ENCODE data around the gene CCDC68. TPM values are rescaled to one million over a fixed set of nuclear protein-coding genes. Genes with fewer than 3 reads are reported as not detected.

CCDC68 gene
- polyA plus RNA-seq, 5 donors: 62.2 to 136 (median 111) TPM

DNA sequence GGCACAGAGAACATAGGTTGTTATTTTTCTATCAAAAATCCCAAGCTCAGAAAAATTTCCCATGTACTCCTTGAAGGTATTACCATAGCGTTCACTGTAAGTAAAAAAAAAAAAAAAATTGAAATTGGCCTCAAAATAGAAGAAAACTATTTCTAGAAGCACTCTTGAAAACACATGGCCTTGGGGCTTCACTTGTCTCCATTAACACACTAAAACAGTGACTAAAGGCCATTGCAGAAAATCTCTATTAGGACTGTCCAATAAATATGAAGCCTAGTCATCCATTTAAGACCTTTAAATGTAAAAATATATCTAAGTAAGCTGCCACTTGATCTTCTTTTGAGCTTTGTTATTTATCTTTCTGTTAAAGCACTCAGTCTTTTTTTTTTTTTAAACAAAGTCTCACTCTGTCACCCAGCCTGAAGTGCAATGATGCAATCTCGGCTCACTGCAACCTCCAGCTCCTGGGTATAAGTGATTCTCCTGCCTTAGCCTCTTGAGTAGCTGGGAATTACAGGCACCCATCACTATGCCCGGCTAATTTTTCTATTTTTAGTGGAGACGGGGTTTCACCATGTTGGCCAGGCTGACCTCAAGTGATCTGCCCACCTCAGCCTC lies 35.8 kb downstream of the CCDC68 start:
- peak in 1 of 2 donors; percentile 31 for DNase-seq

DNA sequence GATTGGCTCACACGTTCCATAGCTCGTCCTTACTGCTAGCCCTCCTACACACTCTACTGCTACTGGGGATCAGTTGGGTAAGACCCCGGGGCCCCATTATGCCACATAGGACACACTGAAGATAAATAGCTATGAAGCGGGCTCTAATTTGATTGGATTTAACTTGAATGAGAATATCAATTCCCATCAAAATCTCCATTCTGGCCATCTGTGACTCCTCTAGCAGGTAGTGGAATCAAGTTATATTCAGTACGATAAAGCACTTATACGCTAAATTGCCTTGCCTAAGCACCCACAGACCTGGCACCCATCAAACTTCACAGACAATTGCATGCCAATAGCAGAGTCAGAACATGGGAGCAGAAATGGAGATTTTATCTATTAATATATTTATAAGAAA lies 39.8 kb downstream of the CCDC68 start:
- no peak for DNase-seq

DNA sequence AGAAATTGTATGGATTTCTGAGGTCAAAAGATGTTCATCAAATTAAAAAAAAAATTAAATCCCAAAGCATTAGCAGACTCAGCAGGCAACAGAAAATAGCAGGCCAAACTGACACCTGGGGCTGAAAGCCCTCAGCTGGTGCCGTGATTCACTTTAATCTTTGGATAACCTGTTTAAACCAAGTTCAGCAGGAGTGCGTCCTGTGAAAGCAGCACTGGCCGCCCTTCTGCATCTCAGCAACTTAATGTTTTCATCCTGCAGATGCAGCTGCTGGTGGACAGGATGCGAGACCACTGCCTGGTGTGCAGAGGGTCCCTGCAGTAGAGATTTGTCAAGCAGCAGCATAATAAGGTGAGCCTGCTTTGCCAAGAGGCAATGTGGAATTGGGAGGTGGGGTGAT lies 41.2 kb downstream of the CCDC68 start:
- no peak for DNase-seq

DNA sequence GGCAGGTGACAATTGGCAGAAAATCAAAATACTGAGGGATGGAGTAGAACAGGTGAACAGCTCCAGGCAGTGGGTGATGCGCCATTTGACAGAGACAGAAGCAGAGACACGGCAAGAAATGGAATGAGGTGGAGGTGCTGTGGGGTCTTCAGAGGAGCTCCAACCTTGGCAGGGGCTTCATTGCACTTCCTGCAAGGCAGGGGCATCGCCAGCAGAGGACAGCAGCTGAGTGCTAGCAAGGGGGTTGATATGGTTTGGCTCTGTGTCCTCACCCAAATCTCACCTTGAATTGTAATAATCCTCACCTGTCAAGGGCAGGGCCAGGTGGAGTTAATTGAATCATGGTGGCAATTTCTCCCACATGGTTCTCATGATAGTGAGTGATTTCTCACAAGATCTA lies 42.8 kb downstream of the CCDC68 start:
- no peak for DNase-seq

DNA sequence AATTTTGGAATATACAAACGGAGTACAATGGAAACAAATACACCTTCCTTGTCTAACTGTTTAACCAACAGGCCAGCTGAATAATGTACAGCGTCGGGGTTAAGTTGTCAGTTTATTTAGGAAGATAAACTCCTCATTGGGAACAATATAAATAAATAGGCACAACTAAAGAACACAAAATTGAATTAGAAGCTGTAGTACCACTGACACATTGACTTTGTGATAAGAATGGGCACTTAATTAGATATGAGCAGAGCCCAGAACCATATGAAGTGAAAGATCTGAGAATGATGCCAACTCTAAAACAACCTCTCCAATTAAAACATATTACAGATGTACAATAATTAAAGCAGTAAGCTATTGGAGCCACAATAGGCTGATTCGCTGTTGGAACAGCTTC lies 44.4 kb downstream of the CCDC68 start:
- no peak for DNase-seq

DNA sequence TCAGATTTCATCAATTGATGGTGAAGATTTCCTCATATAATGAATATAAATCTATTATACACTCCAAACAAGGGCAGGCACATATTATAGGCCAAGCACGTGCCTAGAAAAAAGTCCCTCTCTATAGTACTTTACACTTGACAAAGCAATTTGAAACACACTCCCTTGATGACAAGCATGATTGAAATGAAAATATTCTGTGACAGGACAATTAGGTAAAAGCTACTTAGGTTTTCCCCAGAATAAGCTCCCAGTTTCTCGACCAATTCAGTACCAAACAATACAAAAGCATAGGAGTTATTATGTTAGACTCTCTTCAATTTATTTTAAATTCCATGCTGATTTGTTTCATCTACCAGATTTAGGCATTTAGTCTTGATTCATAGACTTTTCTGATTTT lies 47.7 kb downstream of the CCDC68 start:
- DNase-seq: no peak

DNA sequence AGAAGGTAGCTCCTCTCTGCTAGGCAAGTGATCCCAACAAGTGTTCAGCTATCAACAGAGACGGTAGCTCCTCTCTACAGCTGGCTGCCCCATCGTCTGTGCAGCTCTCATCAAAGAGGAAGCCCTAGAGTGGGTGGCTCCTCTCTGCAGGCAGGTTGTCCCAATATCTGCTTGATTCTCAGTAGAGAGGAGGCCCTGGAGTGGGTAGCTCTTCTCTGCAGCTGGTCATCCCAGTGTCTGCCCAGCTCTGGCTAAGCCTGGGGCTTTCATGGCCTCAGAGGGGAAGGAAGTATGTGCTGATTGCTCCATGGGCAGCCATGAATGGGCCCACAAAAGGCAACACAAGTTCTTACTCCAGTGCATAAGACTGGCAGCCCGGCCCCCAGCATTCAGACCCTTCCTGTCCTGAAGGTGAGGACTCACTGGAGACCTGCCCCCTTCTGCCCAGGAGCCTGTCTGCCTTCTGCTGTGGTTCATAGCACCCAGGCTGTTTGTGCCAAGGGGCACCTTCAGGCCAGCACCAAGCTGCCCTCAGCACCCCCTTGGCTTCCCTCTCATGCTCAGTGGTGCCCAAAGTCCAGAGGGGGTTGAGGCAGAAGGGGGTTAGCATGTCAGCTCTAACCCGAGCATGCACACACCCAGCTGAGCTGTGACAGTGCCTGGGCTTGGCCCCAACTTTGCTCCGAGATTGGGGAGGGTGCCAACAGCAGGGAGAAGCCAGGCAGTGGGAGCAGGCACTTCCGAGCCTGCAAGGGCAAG lies 48.9 kb downstream of the CCDC68 start:
- DNase-seq: no peak

DNA sequence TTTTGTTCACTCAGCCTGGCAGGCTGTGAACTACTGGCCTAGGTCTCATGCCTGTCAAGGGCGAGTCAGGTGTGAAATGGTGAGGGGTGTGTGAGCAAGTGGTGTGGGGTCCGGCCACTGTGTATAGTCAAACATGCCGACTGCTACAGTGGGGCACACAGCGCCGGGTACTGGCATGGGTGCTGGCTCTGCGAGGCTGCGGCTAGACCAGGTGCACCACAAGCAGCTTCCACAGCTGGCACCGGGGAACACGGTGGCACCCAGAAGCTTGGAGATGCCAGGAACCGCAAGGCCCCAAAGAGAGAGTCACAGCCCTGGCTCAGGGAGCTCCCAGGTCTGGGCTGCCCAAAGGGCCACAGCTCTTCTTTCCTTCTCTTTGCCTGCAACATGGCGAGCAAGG lies 49.7 kb downstream of the CCDC68 start:
- no peak for DNase-seq

DNA sequence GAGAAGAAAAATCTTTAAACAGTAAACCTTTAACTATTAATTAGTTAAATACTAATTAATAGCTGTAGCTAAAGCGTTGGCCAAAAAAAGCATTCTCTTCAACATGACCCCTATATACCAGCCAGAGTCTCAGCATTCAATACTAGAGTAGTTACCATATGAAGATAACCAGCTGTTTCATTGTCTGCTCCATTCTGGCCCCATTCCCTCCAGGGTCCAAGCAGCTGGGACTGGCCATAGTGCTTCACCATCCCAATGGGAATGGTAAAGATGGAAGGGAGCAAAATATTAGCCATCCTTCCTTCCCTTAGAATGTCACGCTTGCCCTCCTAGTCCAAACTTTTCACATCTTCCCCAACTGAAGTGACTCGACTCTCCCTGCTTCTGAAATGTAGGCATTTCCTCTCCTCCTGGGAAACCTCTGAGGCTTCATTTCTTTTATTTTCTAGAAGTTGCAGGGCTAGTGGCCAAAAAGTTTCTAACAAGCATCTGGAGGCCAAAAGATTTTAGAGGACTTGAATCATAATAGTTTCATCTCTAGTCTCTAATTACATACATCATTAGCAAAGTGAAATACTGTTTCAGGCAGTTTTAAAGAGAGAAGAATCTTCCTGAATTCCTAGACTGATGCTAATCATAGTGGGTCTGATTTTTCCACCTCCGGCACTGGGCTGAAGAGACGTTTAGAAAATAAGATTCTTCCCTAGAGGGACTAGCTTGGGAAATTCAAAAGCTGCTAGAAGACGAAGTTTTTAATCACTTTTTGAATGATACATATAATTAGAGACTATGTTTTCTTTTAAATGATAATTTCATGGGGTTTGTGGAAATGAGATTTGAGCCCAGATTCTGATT lies 52.7 kb downstream of the CCDC68 start:
- peak in 1 of 2 donors; percentile 27 for DNase-seq

DNA sequence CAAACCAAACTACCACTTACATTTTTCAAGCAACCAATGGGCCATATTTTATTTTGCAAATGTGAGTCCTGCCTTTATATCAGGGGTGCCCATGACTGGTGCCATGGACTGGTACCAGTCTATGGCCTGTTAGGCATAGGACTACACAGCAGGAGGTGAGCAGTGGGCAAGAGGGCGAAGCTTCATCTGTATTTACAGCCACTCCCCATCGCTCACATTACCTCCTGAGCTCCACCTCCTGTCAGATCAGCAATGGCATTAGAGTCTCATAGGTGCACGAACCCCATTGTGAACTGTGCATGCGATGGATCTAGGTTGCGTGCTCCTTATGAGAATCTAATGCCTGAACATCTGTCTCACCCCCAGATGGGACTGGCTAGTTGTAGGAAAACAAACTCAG lies 53.6 kb downstream of the CCDC68 start:
- no peak for DNase-seq

DNA sequence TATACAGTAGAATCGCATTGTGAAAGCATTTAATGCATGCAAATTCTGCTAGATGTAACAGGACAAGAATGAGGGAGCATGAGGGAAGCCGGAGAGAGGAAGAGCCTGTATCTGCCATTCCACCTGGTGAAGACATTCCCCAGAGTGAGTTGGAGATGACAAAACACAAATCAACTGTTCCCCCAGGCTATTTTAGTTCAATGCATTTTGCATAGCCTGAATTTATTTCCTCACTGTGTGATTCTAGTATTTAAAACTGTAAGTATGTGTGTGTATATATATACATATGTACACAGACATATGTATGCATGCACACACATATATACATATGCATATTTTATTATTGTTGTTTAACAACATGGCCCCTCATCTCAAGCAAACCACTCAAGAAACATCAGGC lies 54.7 kb downstream of the CCDC68 start:
- DNase-seq: no peak

DNA sequence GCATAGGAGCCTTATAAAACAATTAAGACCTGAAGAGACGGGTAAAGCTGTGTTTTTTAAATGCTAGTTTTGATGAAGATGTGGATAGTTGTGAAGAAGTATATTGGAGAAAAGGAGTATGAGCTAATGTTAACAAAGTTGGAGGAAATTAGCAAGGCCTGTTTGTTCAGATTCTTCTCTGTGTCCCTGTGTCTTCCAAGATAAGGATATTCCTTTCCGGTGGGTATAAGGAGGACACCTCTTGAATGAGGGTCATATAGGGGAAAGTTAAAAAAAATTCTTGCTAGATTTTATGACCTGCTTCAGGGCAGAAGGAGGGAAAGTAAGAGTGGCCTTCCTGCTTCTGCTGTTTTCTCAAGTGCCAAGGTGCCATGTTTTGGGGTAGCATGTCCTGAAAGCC lies 59.0 kb downstream of the CCDC68 start:
- no peak for DNase-seq

DNA sequence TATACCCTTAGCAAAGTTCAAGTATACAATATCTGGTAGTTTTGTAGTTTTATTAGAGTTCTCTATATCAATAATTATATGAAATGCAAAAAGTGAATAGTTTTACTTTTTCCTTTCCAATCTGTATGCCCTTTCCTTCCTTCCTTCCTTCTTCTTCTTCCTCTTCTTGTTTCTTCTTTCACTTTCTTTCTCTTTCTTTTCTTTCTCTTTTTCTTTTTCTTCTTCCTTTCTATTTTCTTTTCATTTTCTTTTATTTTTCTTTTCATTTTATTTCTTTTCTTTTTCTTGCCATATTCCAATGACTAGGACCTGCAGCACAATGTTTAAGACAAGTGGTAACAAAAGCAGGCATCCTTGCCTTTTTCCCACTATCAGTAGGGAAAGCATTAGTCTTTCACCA lies 59.8 kb downstream of the CCDC68 start:
- no peak for DNase-seq

DNA sequence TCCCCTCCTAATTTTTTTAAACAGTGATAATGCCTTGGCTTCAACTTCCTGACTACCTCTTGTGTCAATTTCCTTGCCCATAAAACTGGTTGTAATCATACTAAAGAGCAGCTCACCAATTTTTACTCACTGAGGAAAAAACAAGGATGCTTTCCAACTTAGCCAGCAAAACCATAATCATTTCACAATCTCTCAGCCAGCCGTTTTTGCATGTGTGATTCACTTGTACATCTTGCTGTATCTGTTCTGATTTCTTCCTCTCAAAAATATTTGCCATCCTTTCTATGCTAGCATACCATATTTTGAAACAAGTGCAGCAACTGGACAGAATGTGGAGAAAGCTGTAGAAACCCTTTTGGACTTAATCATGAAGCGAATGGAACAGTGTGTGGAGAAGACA lies 70.3 kb downstream of the CCDC68 start:
- no peak for DNase-seq

DNA sequence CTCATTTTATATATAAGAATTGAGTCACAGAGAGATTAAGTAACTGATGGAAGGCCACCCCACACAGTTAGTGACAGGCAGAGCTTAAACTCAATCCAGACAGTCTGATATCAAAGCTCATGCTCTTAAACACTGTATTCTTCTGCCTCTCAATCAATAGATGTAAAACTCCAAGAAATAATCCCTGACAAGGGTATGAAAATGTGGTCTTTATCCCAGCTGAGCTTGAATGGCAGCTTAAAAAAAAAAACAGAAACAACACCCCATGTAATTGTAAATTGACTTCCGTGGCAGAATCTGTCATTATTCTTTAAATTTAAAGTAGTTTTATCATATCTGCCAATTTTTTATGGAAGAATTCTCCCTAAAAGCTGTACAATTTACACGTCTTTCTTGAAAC lies 70.9 kb downstream of the CCDC68 start:
- DNase-seq: no peak

DNA sequence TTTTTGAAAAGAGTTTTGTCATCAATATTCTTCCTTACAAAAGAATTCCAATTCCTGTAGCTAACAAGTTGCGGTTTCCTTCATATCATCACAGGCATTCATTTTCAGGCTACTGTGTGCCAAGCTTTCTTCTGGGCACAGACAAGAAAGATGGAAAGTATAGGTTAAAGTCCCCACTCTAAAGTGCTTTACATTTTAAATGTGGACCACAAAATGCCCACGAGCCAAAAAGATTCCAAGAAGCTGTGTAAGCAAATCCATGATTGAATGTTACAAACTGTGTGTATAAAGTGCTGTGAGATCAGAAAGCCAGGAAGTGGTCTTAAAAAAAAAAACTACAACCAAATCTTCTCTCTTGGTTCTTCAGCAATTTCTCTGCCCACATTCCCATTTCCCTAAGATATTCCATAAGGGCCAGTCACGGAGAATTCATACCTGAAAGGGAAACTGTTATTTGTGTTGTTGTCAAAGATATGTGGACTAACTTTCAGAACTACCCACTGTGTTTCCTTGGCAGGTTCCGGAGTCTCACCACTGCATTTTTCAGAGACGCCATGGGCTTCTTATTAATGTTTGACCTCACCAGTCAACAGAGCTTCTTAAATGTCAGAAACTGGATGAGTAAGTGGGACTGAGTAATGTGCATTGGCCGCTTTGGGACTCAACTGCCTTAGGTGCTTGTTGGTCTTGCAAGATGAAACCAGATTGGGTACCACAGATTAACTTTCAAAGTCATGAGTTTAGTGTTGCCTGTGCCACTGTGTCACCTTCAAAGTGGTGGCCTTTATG lies 75.3 kb downstream of the CCDC68 start:
- DNase-seq: no peak

DNA sequence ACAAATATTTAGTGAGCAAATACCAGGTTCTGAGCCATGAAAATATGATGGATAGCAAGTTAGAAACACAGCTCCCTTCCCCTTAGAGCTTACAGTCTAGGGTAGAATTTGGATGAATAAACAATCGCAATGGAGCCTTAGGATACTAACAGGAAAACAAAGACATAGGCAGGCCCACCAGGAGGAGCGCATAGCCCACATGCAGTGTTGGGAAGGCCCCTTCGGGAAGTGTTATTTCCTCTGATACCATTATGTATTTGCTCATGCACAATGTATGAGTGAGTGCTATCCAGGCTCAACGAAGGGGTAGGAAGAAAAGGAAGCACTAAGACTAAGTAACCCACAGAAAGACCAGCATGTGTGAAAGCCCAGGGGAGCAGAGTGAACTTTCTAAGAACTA lies 76.9 kb downstream of the CCDC68 start:
- DNase-seq: no peak

DNA sequence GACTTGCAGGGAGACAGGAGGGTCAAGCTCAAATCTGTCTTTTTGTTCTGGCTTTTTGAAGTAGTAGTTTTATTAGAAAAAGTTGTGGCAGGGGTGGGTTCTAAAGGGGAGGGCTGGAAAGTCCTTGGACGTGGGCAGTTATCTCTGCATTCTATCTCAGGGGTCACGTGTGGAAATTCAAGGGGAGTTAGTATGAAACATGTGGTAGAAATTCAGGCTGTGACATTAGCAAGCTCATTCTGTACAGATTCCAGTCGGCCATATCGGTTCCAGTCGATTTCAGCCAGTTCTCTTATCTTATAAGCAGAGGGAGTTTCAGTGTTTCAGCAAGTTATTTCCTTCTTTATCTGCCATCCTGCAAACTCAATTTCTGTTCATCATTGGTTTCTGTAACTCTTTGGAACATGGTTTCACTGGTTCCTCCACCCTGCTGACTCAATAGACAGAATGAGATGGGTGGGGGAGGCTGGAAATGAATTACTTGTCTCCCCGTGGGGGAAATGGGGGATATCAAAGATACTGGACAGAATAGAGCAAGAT lies 78.0 kb downstream of the CCDC68 start:
- DNase-seq: no peak

DNA sequence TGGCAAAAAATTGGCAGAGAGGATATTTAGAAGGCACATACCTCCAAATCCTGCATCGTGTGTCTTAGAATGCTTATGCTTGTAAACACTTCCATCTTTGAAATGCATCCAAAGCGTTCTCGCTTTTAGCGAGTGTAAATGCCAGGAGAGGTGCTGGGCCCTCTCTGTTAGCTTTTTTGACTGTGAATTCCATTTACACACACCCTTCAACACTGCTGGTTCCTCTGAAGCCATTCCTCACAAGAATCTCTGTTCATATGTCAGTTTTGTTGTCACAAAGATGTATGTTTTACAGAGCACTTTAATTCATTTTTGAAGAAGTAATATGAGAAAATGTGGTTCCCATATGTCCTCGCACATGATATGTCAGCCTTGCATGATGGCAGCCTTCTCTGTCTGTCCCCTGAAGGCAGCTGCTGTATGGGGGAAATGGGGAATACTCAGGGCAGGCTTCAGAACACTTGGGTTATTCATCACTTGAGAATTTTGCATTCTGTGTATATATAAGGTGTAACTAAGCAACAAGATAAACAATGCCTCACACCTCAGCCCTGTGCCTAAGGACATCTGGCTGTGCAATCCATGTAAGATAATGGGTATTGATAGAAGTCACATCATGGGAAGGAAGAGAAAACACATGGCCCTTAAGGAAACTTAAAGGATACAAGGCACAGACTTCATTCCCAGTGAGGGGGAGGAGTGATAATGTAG lies 78.7 kb downstream of the CCDC68 start:
- DNase-seq: no peak

DNA sequence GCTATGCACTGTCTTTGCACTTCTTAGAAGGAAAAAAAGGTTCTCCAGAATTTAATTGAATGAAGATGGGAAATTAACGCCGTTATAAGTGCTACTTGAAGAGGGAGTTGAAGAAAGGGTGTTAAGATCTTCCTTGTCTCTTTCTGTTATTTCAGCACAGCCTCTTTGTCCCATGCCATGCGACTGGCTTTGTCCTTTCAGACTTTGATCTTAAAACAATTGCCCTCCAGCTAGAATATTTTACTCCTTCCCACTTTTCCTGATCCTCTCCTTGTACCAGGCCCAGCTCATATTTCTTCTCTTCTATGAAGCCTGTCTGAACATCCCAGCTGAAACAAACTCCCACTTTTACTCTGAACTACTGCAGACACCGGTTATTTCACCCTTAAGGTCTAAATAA lies 79.6 kb downstream of the CCDC68 start:
- DNase-seq: no peak

Measured in right lung (tissue), 5 donors.